DOHH2 (cell line): ENCODE data around the gene CAMKV.

Experiments used
- H3F3A ChIP-seq: fragments of 200-600 bp; sonication (generic), shearing (Covaris generic); 2 replicates; pipeline ENCODE4 v1.6.0; 2016; ENCODE audit warnings: antibody characterized with exemption, mild to moderate bottlenecking; ENCODE audit not compliant: control insufficient read depth, insufficient read depth
- H3K27ac ChIP-seq: fragments of 200-600 bp; sonication (generic); 2 replicates; pipeline ENCODE4 v1.5.1; 2014; ENCODE audit warnings: low read depth, mild to moderate bottlenecking, low read length, moderate library complexity
- H3K27me3 ChIP-seq: fragments of 200-600 bp; sonication (generic); 2 replicates; pipeline ENCODE4 v1.6.1; 2014; ENCODE audit warnings: mild to moderate bottlenecking, low read length, mixed read lengths; ENCODE audit not compliant: control insufficient read depth
- H3K36me3 ChIP-seq: fragments of 200-600 bp; sonication (generic); 2 replicates; pipeline ENCODE4 v1.6.1; 2014; ENCODE audit warnings: mild to moderate bottlenecking, low read length, moderate library complexity, mixed read lengths; ENCODE audit not compliant: control insufficient read depth
- H3K4me1 ChIP-seq: fragments of 200-600 bp; sonication (generic); 2 replicates; pipeline ENCODE4 v1.6.1; 2014; ENCODE audit warnings: mild to moderate bottlenecking, low read length, mixed read lengths; ENCODE audit not compliant: control insufficient read depth
- H3K4me2 ChIP-seq: fragments of 200-600 bp; sonication (generic); 2 replicates; pipeline ENCODE4 v1.6.0; 2014; ENCODE audit warnings: mild to moderate bottlenecking, low read length, moderate library complexity
- H3K4me3 ChIP-seq: fragments of 200-600 bp; sonication (generic); 2 replicates; pipeline ENCODE4 v1.5.1; 2014; ENCODE audit warnings: mild to moderate bottlenecking, low read length, mixed read lengths
- H3K79me2 ChIP-seq: fragments of 200-600 bp; sonication (generic); 2 replicates; pipeline ENCODE4 v1.6.1; 2014; ENCODE audit warnings: mild to moderate bottlenecking, low read length, mixed read lengths; ENCODE audit not compliant: control insufficient read depth
- H3K9me2 ChIP-seq: fragments of 200-600 bp; sonication (generic); replicated peaks from 2 replicates; pipeline ENCODE4 v1.6.1; 2014; ENCODE audit warnings: mild to moderate bottlenecking, low read length, mixed read lengths; ENCODE audit not compliant: control insufficient read depth
- H3K9me3 ChIP-seq: fragments of 200-600 bp; sonication (generic); 2 replicates; pipeline ENCODE4 v1.6.1; 2014; ENCODE audit warnings: antibody characterized with exemption, low read length, mixed read lengths; ENCODE audit not compliant: control insufficient read depth, insufficient read depth
- H4K20me1 ChIP-seq: fragments of 200-600 bp; sonication (generic); 2 replicates; pipeline ENCODE4 v1.6.0; 2014; ENCODE audit warnings: low read depth, mild to moderate bottlenecking, antibody characterized with exemption, low read length, moderate library complexity; ENCODE audit not compliant: control insufficient read depth, insufficient read depth
- EZH2phosphoT487 ChIP-seq: fragments of 200-600 bp; sonication (generic); IDR thresholded peaks from 2 replicates; pipeline ENCODE4 v1.6.1; 2017; ENCODE audit warnings: borderline replicate concordance, mild to moderate bottlenecking, antibody characterized with exemption, low read length, moderate library complexity, mixed read lengths
- TF ChIP-seq, protein P1 (sequence below): fragments of 200-600 bp; sonication (generic); IDR thresholded peaks from one replicate; pipeline ENCODE4 v1.5.1; 2014; ENCODE audit warnings: antibody characterized with exemption, mild to moderate bottlenecking, low read depth, low read length; ENCODE audit not compliant: poor library complexity, severe bottlenecking

The CAMKV gene

GRCh38 chr3:49859576-49860305 is 10.0 kb downstream of the CAMKV start:
- H3K27ac ChIP-seq, result no peak overlapping the region
- peaks cover 34% of the 10 kb centered on the region for H3K4me1 ChIP-seq
- H3F3A ChIP-seq, result 0 out of 2 replicates have a peak, but pooled peaks cover 4% of the 10 kb centered on the region
- peaks cover 3% of the 10 kb centered on the region; the same call in 1 of the 2 replicates for H3K36me3 ChIP-seq
- no peaks in the 10 kb centered on the region for H3K9me3 ChIP-seq
- H3K4me3 ChIP-seq, result no peak overlapping the region
- H3K27me3 ChIP-seq, result peaks cover 7% of the 10 kb centered on the region
- TF ChIP-seq, protein P1, sequence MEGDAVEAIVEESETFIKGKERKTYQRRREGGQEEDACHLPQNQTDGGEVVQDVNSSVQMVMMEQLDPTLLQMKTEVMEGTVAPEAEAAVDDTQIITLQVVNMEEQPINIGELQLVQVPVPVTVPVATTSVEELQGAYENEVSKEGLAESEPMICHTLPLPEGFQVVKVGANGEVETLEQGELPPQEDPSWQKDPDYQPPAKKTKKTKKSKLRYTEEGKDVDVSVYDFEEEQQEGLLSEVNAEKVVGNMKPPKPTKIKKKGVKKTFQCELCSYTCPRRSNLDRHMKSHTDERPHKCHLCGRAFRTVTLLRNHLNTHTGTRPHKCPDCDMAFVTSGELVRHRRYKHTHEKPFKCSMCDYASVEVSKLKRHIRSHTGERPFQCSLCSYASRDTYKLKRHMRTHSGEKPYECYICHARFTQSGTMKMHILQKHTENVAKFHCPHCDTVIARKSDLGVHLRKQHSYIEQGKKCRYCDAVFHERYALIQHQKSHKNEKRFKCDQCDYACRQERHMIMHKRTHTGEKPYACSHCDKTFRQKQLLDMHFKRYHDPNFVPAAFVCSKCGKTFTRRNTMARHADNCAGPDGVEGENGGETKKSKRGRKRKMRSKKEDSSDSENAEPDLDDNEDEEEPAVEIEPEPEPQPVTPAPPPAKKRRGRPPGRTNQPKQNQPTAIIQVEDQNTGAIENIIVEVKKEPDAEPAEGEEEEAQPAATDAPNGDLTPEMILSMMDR, result no peak
- no peak for TF ChIP-seq EZH2phosphoT487
- no peak overlapping the region for H3K4me2 ChIP-seq
- H3K79me2 ChIP-seq, result peaks cover 16% of the 10 kb centered on the region
- H4K20me1 ChIP-seq, result 0 out of 2 replicates have a peak, but pooled peaks cover 4% of the 10 kb centered on the region
- no peaks in the 10 kb centered on the region for H3K9me2 ChIP-seq

DNA sequence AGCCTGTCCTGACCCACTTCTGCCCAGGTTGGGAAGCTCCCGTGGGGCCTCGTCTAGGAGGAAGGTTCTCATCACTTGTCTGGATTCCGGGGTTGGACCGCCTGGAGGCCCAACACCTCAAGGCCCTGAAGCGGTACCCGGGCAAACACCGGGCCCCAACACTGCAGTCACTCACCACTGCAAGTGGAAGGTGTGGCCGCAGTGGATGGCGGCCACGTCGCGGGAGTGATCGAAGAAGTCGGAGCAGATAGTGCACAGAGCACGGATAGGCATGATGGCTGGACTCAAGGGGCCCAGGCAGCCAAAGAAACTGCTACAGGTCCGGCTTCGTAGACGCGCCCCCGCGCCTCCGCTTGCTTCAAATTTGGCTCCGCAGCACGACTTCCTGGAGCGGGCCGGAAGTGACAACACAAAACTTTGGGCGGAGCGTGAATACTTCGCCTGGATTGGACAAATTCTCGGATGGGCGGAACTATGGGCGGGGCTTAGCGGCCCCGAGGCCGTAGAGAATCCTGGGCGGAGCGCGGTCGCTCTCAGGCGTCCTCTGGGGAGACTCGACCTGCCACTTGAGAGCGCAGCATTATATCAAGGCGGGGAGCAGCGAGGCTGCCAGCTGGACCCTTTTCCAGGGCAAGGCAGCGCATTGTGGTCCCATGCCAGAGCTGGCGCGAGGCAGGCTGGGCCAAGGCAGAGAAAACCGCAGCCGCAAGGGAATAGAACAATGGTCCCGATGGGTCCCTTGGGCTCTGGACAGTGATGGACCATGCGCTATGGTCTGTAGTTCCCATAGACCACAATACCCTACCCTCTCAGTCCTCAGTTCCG is 13.3 kb downstream of the CAMKV start, which contains the start of gene TRAIP:
Gene TRAIP (minus strand): TSS at position 384 of the 825 bp plus-strand sequence. CDS start 111 bp downstream, at position 273.
- H3K9me3 ChIP-seq, result no peaks in the 10 kb centered on the region
- 0 out of 2 replicates have a peak, but pooled peaks cover 4% of the 10 kb centered on the region for H4K20me1 ChIP-seq

DNA sequence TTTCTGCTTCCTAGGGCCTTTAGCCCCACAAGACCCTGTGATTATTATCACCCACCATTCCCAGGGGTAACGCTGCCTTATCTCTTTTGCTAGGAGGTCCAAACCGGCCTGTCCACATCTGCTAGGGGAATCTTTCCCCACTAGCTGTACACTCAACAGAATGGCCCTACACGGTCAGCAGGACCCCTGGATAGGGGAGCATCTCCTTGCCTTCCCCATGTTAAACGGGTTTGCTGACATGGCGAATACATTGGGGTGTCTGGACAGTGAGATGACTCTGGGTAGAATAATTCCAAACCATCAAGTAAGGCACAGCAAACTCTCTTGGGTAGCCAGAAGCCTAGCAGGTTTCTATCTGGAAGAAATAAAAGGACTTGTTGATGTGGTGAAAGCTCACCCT is 14.0 kb downstream of the CAMKV start:
- Histone ChIP-seq H4K20me1 (0 out of 2 replicates have a peak, but pooled peaks cover 4% of the 10 kb centered on the region), H3K36me3 (peaks cover 9% of the 10 kb centered on the region), H3K9me3 (no peaks in the 10 kb centered on the region), H3K79me2 (peaks cover 43% of the 10 kb centered on the region), H3K27me3 (no peaks in the 10 kb centered on the region), H3K4me2 (peak overlapping the region; percentile 88), H3F3A (0 out of 2 replicates have a peak, but pooled peaks cover 4% of the 10 kb centered on the region), H3K4me3 (peak overlapping the region; percentile 97), H3K4me1 (peaks cover 41% of the 10 kb centered on the region), H3K9me2 (no peaks in the 10 kb centered on the region), H3K27ac (peak overlapping the region; percentile 19; the same call in 1 of the 2 replicates)
- TF ChIP-seq, protein P1, result no peak
- no peak for TF ChIP-seq EZH2phosphoT487

More for the DNA sequence above, 13.3 kb downstream of the CAMKV start, which contains the start of gene TRAIP:
- Histone ChIP-seq H3F3A (0 out of 2 replicates have a peak, but pooled peaks cover 4% of the 10 kb centered on the region), H3K4me3 (peak within 1 kb of the TSS; percentile 97), H3K27me3 (no peaks in the 10 kb centered on the region), H3K79me2 (peaks cover 38% of the 10 kb centered on the region), H3K36me3 (peaks cover 9% of the 10 kb centered on the region), H3K4me1 (peaks cover 41% of the 10 kb centered on the region), H3K27ac (peak within 1 kb of the TSS; percentile 19; the same call in 1 of the 2 replicates), H3K4me2 (peak within 1 kb of the TSS; percentile 88), H3K9me2 (no peaks in the 10 kb centered on the region)
- TF ChIP-seq, protein P1, result no peak
